ENCODE measurements around the gene ITSN1. TPM values are rescaled to one million over a fixed set of nuclear protein-coding genes. Genes with fewer than 3 reads are reported as not detected.

Gene ITSN1
- total and polyA plus RNA-seq, 2 donors from 2014 or later: 8.1 to 42.5 TPM

- intact Hi-C loops (cut with DNase I): no loop called here
- H3K27ac ChIP-seq (ENCODE audit: low read depth in 2 of 2, low read length in 2 of 2): peak overlapping the region in 1 of 2 donors; percentile 5
- H3K27me3 ChIP-seq (ENCODE audit: control insufficient read depth, insufficient read depth, low read length): no peaks in the 10 kb centered on the region
- H3K4me3 ChIP-seq (ENCODE audit: low read length in 3 of 3): peak overlapping the region in 2 of 3 donors; percentile 80 to 84
- no peaks in the 10 kb centered on the region for H3K36me3 ChIP-seq (ENCODE audit: control insufficient read depth in 2 of 3, insufficient read depth in 3 of 3, low read length in 3 of 3)
- peaks cover 2 to 12% (median 2%) of the 10 kb centered on the region in 3 donors for H3K4me1 ChIP-seq (ENCODE audit: control insufficient read depth in 2 of 3, insufficient read depth in 2 of 3, low read depth in 1 of 3, low read length in 3 of 3)
- FAIRE-seq (no peak), DNase-seq (no peak)
- no peak for TF ChIP-seq CTCF (IDR thresholded peaks at IDR 0.05; ENCODE audit: borderline replicate concordance, extremely low read depth, insufficient read depth)
- peak overlapping the region in 1 of 3 donors; percentile 49 for H3K9ac ChIP-seq (ENCODE audit: low read length in 3 of 3)
- no peaks in the 10 kb centered on the region for H3K9me3 ChIP-seq (ENCODE audit: control insufficient read depth in 2 of 3, insufficient read depth in 1 of 3, low read length in 3 of 3)
Measured at GRCh38 chr21:33644383-33645074, 2.2 kb downstream of the ITSN1 start.

- H3K9me3 ChIP-seq (ENCODE audit: control insufficient read depth in 2 of 3, insufficient read depth in 1 of 3, low read length in 3 of 3): no peaks in the 10 kb centered on the region
- DNase-seq (no peak), FAIRE-seq (no peak)
- no peak overlapping the region for H3K4me3 ChIP-seq (ENCODE audit: low read length in 3 of 3)
- H3K4me1 ChIP-seq (ENCODE audit: control insufficient read depth in 2 of 3, insufficient read depth in 2 of 3, low read depth in 1 of 3, low read length in 3 of 3): peaks cover 2 to 12% (median 4%) of the 10 kb centered on the region in 3 donors
- TF ChIP-seq CTCF (IDR thresholded peaks at IDR 0.05; ENCODE audit: borderline replicate concordance, extremely low read depth, insufficient read depth): no peak
- H3K27me3 ChIP-seq (ENCODE audit: control insufficient read depth, insufficient read depth, low read length): no peaks in the 10 kb centered on the region
- intact Hi-C loops (cut with DNase I): no loop called here
- no peaks in the 10 kb centered on the region for H3K36me3 ChIP-seq (ENCODE audit: control insufficient read depth in 2 of 3, insufficient read depth in 3 of 3, low read length in 3 of 3)
- no peak overlapping the region for H3K9ac ChIP-seq (ENCODE audit: low read length in 3 of 3)
- no peak overlapping the region for H3K27ac ChIP-seq (ENCODE audit: low read depth in 2 of 2, low read length in 2 of 2)
Measured at GRCh38 chr21:33645730-33646129, 3.4 kb downstream of the ITSN1 start.

- Histone ChIP-seq H3K27ac (ENCODE audit: low read depth in 2 of 2, low read length in 2 of 2) (no peak overlapping the region), H3K36me3 (ENCODE audit: control insufficient read depth in 2 of 3, insufficient read depth in 3 of 3, low read length in 3 of 3) (no peaks in the 10 kb centered on the region), H3K9ac (ENCODE audit: low read length in 3 of 3) (no peak overlapping the region), H3K4me3 (ENCODE audit: low read length in 3 of 3) (no peak overlapping the region), H3K9me3 (ENCODE audit: control insufficient read depth in 2 of 3, insufficient read depth in 1 of 3, low read length in 3 of 3) (no peaks in the 10 kb centered on the region), H3K4me1 (ENCODE audit: control insufficient read depth in 2 of 3, insufficient read depth in 2 of 3, low read depth in 1 of 3, low read length in 3 of 3) (peaks cover 2 to 12% (median 4%) of the 10 kb centered on the region in 3 donors), H3K27me3 (ENCODE audit: control insufficient read depth, insufficient read depth, low read length) (no peaks in the 10 kb centered on the region)
- no peak for FAIRE-seq
- no peak for DNase-seq
- no peak for TF ChIP-seq CTCF (IDR thresholded peaks at IDR 0.05; ENCODE audit: borderline replicate concordance, extremely low read depth, insufficient read depth)
- intact Hi-C loops (cut with DNase I): no loop called here
Measured at GRCh38 chr21:33647587-33647986, 5.3 kb downstream of the ITSN1 start.
